Muscle of back (tissue), 13 donors: ENCODE measurements around the gene TIMM50. TPM values are rescaled to one million over a fixed set of nuclear protein-coding genes. Genes with fewer than 3 reads are reported as not detected.
"Not testable (repeated sequence)": the region's sequence is repeated elsewhere in the genome, so short reads cannot be mapped to it uniquely, and the experiment has no call there.

Source experiments
- DNase-seq, 3 donors: peaks; one replicate each; pipeline versions ENCODE4 v3.0.0 to v3.0.0-alpha.2; 2013
- long read RNA-seq, 9 donors: transcript quantifications; one replicate each; lab custom pipeline, GENCODE V29; 2026
- polyA plus RNA-seq, 10 donors: library from polyadenylated mRNA; unstranded; fragments of 120-200 nt; gene quantifications; one replicate each; pipeline ENCODE4 v1.2.1, GENCODE V29; 2013; ENCODE audit not compliant: insufficient read length in 10 of 10

TIMM50 gene
- 10 to 100 TPM; 43.8 to 53.9 (median 46.7) TPM for polyA plus RNA-seq
- long read RNA-seq, donor 1, transcript TIMM50-201 (11 exons, 1,612 nt), result major isoform, 16 of 21 reads
- long read RNA-seq, donor 1, partial matches to known transcripts, result 0 of 21 reads
- long read RNA-seq, donor 1, other reads (novel, unspliced or antisense), result 0 of 21 reads
- long read RNA-seq, donor 2, transcript TIMM50-205 (1 exons, 2,274 nt), result minor isoform, 8 of 28 reads
- long read RNA-seq, donor 2, transcript TIMM50-201 (11 exons, 1,612 nt), result major isoform, 15 of 28 reads
- long read RNA-seq, donor 2, partial matches to known transcripts, result 0 of 28 reads
- long read RNA-seq, donor 2, other reads (novel, unspliced or antisense), result 0 of 28 reads
- long read RNA-seq, donor 3, partial matches to known transcripts, result 0 of 1 reads
- long read RNA-seq, donor 3, other reads (novel, unspliced or antisense), result 0 of 1 reads
- long read RNA-seq, donor 4, transcript TIMM50-205 (1 exons, 2,274 nt), result minor isoform, 7 of 24 reads
- long read RNA-seq, donor 4, transcript TIMM50-201 (11 exons, 1,612 nt), result major isoform, 16 of 24 reads
- long read RNA-seq, donor 4, partial matches to known transcripts, result 0 of 24 reads
- long read RNA-seq, donor 4, other reads (novel, unspliced or antisense), result 0 of 24 reads
- long read RNA-seq, donor 5, transcript TIMM50-201 (11 exons, 1,612 nt), result major isoform, 10 of 16 reads
- long read RNA-seq, donor 5, transcript TIMM50-205 (1 exons, 2,274 nt), result minor isoform, 6 of 16 reads
- long read RNA-seq, donor 5, partial matches to known transcripts, result 0 of 16 reads
- long read RNA-seq, donor 5, other reads (novel, unspliced or antisense), result 0 of 16 reads
- long read RNA-seq, donor 6, transcript TIMM50-201 (11 exons, 1,612 nt), result major isoform, 19 of 35 reads
- long read RNA-seq, donor 6, transcript TIMM50-205 (1 exons, 2,274 nt), result minor isoform, 10 of 35 reads
- long read RNA-seq, donor 6, partial matches to known transcripts, result 5 of 35 reads
- long read RNA-seq, donor 6, other reads (novel, unspliced or antisense), result 0 of 35 reads
- long read RNA-seq, donor 7, transcript TIMM50-201 (11 exons, 1,612 nt), result major isoform, 13 of 24 reads
- long read RNA-seq, donor 7, transcript TIMM50-205 (1 exons, 2,274 nt), result minor isoform, 7 of 24 reads
- long read RNA-seq, donor 7, partial matches to known transcripts, result 0 of 24 reads
- long read RNA-seq, donor 7, other reads (novel, unspliced or antisense), result 0 of 24 reads
- long read RNA-seq, donor 8, transcript TIMM50-201 (11 exons, 1,612 nt), result major isoform, 7 of 13 reads
- long read RNA-seq, donor 8, transcript TIMM50-205 (1 exons, 2,274 nt), result minor isoform, 6 of 13 reads
- long read RNA-seq, donor 8, partial matches to known transcripts, result 0 of 13 reads
- long read RNA-seq, donor 8, other reads (novel, unspliced or antisense), result 0 of 13 reads
- long read RNA-seq, donor 9, partial matches to known transcripts, result 0 of 4 reads
- long read RNA-seq, donor 9, other reads (novel, unspliced or antisense), result 0 of 4 reads

DNA sequence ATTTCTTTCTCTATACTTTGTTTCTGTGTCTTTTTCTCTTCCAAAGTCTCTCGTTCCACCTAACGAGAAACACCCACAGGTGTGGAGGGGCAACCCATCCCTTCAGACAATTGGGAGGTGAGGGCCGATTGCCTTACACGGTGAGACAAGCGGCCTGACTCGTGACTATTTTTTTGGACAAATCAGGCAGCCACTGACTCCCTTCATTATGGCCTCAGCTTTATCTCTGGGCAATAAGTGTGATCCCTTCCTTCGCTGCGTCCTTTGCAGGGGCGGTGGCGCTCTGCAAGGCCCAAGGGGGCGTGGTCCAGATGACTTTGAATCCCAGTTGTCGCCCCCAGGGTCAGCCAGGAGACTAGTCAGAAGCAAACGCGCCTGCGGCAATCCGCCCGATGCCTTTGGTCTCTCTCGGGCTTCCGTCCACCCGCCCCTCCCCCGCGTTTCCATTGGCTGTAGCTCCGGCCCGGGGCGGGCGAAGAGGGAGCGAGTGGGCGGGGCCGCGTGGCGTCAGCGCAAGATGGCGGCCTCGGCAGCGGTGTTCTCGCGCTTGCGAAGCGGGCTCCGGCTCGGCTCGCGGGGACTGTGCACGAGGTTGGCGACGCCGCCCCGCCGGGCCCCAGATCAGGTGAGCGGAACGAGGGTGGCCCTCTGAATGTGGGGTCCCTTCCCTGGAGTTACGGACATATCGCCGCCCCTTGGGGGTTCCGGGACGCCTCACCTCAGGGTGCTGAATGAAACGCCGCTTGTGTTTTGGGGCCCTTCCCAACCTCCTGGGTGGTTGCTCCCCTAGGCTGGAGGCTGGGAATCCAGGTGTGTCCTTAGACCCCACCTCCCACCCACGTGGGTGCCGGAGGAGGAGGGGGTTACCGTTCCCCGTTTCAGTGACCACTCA is at the start of gene TIMM50:
Gene TIMM50, plus strand, starts transcription at position 502 of the 892 bp plus-strand sequence. Its CDS starts 16 bp downstream, at position 518.
- peak; percentile 96 to 98 (median 96) for DNase-seq

DNA sequence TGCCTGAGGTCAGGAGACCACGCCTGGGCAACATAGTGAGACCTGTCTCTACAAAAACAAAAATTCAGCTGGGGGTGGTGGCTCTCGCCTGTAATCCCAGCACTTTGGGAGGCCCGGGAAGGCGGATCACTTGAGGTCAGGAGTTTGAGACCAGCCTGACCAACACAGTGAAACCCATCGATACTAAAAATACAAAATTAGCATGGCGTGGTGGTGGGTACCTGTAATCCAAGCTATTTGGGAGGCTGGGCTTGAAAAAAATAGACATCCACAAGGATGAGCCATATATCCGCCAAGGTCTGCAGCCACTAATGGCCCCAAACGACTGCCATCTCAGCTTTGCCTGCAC is 48.0 kb upstream of the TIMM50 start:
- DNase-seq, result no peak

- DNase-seq, result no peak
Observed at GRCh38 chr19:39433480-39434079, 47.1 kb upstream of the TIMM50 start.

GRCh38 chr19:39434123-39435076 is 46.2 kb upstream of the TIMM50 start:
- DNase-seq, result no peak

GRCh38 chr19:39435499-39436349 is 44.9 kb upstream of the TIMM50 start, which contains the start of gene RPS16:
Gene RPS16 (minus strand): TSS chr19:39435949. CDS start chr19:39435895, 54 bp downstream.
- DNase-seq, result peak; percentile 97 to 99 (median 98)

GRCh38 chr19:39436350-39436716 is 44.3 kb upstream of the TIMM50 start:
- DNase-seq, result no peak

DNA sequence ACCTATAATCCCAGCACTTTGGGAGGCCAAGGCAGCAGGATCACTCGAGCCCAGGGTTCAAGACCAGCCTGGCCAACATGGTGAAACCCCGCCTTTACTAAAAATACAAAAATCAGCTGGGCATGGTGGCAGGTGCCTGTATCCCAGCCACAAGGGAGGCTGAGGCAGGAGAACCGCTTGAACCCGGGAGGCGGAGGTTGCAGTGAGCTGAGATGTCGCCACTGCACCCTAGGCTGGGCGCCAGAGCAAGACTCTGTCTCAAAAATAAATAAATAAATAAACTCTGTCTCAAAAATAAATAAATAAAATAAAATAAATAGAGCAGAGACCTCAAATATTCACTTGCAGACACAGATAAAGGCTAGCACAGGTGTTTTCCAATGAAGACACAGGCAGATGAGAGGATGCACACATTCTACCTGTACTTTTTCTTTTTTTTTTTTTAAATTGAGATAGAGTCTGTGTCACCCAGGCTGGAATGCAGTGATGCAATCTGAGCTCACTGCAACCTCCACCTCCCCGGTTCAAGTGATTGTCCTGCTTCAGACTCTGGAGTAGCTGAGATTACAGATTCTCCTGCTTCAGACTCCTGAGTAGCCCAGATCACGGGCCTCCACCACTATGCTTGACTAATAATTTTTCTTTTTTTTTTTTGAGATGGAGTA is 42.2 kb upstream of the TIMM50 start:
- no peak for DNase-seq

DNA sequence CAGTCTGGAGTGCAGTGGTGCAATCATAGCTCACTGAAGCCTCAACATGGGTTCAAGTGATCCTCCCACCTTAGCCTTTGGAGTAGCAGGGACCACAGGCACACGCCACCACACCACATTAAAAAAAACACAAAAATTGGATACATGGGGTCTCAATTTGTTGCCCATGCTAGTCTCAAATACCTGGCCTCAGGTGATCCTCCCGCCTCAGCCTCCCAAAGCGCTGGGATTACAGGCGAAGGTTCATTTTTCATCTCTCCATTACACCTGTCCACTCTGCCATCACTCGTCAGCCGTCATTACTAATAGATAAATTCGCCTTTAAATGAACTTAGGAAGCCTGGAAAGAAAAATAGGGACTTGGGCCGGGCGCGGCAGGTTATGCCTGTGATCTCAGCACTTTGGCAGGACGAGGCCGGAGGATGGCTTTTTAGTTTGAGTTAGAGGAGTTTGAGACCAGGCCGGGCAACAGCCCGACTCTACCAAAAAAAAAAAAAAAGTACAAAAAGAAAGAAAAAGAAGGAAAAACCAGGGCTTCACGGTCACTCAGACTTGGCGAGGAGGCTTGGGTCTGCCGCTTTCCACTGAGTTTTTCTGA is 35.9 kb upstream of the TIMM50 start:
- DNase-seq, result no peak

GRCh38 chr19:39445196-39446111 is 35.2 kb upstream of the TIMM50 start, which contains the start of gene SUPT5H:
Gene SUPT5H (plus strand): TSS chr19:39445582. CDS start chr19:39445891, 309 bp downstream.
- peak; percentile 96 to 99 (median 98) for DNase-seq

GRCh38 chr19:39446365-39447084 is 34.1 kb upstream of the TIMM50 start:
- no peak for DNase-seq

GRCh38 chr19:39448271-39448670 is 32.4 kb upstream of the TIMM50 start:
- DNase-seq, result no peak

DNA sequence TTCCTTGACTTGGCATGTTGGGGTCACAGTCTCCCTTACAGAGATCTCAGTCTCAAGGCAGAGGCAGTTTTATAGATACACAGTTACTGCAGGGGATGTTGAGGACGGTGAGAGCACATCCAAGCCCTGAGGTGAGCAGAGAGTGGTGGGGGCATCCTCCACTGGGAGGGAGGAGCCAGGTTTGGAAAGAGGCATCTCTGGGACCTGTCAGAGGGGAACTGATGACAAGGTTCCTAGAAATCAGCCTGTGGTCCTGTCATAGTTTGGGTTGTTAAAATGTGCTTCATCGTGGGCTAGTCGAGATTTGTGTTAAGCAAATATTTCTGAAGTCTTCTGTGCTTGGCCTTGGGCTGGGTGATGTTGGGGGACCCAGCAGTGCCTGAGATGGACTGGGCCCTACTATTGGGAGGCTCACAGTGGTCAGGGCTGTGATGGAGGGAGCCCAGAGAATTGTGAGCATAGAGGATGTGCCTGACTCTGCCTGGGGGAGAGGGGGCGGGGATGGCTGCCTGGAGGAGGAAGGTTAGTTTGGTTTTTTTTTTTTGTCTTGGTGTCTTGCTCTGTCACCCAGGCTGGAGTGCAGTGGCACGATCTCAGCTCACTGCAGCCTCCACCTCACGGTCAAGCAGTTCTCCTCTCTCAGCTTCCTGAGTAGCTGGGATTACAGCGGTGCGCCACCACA is 31.4 kb upstream of the TIMM50 start:
- DNase-seq, result no peak

DNA sequence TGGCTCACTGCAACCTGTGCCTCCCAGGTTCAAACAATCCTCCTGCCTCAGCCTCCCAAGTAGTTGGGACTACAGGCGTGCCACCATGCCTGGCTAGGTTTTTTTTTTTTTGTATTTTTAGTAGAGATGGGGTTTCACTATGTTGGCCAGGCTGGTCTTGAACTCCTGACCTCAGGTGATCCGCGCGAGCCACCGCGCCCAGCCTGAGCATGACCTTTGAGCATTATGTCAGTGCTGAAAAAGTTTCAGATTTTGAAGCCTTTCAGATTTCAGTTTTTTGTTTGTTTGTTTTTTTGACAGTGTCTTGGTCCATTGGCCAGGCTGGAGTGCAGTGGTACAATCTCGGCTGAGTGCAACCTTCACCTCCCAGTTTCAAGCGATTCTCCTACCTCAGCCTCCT is 29.4 kb upstream of the TIMM50 start:
- not testable (repeated sequence) for DNase-seq

DNA sequence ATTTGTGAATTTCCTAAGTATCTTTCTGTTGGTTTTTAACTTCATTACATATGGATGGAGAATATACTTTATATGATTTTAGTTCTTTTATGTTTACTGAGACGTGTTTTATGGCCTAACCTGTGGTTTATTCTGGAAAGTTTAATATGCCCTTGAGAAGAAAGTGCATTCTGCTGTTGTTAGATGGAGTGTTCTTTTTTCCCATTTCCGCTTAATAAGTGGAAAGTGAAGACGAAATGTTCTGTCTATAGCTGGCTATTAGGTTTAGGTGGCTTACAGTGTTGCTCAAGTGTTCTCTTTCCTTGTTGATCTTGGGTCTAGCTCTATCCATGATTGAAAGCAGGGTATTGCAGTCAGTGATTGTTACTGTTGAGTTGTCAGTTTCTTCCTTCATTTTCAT is 17.2 kb upstream of the TIMM50 start:
- DNase-seq, result no peak
